Mucosa of rectum (tissue), 2 donors: ENCODE results near the gene MYOZ1.
A peak's percentile ranks its signal among the peaks of the same experiment; 100 is the strongest.
"Not testable (repeated sequence)": the region's sequence is repeated elsewhere in the genome, so short reads cannot be mapped to it uniquely, and the experiment has no call there.

ENCODE experiments used
- H3K27ac ChIP-seq, 2 donors: one replicate each; pipeline ENCODE4 v1.7.0; 2013; ENCODE audit warnings: inconsistent platforms in 2 of 2, low read depth in 2 of 2, low read length in 2 of 2
- H3K27me3 ChIP-seq, 2 donors: one replicate each; pipeline ENCODE4 v1.7.0; 2013; ENCODE audit warnings: low read length in 2 of 2; ENCODE audit not compliant: control insufficient read depth in 2 of 2, insufficient read depth in 2 of 2
- H3K36me3 ChIP-seq, 2 donors: one replicate each; pipeline ENCODE4 v1.7.0; 2013; ENCODE audit warnings: low read length in 2 of 2; ENCODE audit not compliant: control insufficient read depth in 2 of 2, insufficient read depth in 2 of 2
- H3K4me1 ChIP-seq, 2 donors: one replicate each; pipeline ENCODE4 v1.7.0; 2013; ENCODE audit warnings: low read length in 2 of 2, mild to moderate bottlenecking in 1 of 2; ENCODE audit not compliant: control insufficient read depth in 2 of 2, insufficient read depth in 2 of 2
- H3K4me3 ChIP-seq, 2 donors: one replicate each; pipeline ENCODE4 v1.7.0; 2013; ENCODE audit warnings: low read length in 2 of 2
- H3K9ac ChIP-seq, 2 donors: one replicate each; pipeline ENCODE4 v1.7.0; 2013; ENCODE audit warnings: low read length in 2 of 2, low read depth in 1 of 2, mild to moderate bottlenecking in 1 of 2
- H3K9me3 ChIP-seq, 2 donors: one replicate each; pipeline ENCODE4 v1.7.0; 2013; ENCODE audit warnings: low read length in 2 of 2; ENCODE audit not compliant: control insufficient read depth in 2 of 2
- donor health status: healthy.
- donor health status: Normal muscosa, but diverticular disease.

MYOZ1 gene

GRCh38 chr10:73628405-73628804 is 12.9 kb downstream of the MYOZ1 start:
- Histone ChIP-seq H3K36me3 (no peaks in the 10 kb centered on the region), H3K9me3 (no peaks in the 10 kb centered on the region), H3K27ac (peak overlapping the region; percentile 21 to 42)

GRCh38 chr10:73627300-73627699 is 14.0 kb downstream of the MYOZ1 start:
- H3K27ac ChIP-seq = no peak overlapping the region
- no peaks in the 10 kb centered on the region for H3K36me3 ChIP-seq
- no peak overlapping the region for H3K9ac ChIP-seq
- no peaks in the 10 kb centered on the region for H3K27me3 ChIP-seq
- H3K9me3 ChIP-seq = no peaks in the 10 kb centered on the region
- H3K4me3 ChIP-seq = no peak overlapping the region
- H3K4me1 ChIP-seq = peaks cover 6 to 19% of the 10 kb centered on the region in 2 donors

More at GRCh38 chr10:73628405-73628804, 12.9 kb downstream of the MYOZ1 start:
- Histone ChIP-seq H3K27me3 (no peaks in the 10 kb centered on the region), H3K4me1 (peaks cover 6 to 19% of the 10 kb centered on the region in 2 donors), H3K9ac (peak overlapping the region in 1 of 2 donors; percentile 24), H3K4me3 (no peak overlapping the region)

- Histone ChIP-seq H3K27me3 (no peaks in the 10 kb centered on the region), H3K4me3 (peak overlapping the region; percentile 83 to 98), H3K36me3 (no peaks in the 10 kb centered on the region), H3K27ac (peak overlapping the region; percentile 80 to 88), H3K4me1 (peaks cover 10 to 22% of the 10 kb centered on the region in 2 donors), H3K9me3 (no peaks in the 10 kb centered on the region), H3K9ac (peak overlapping the region; percentile 84 to 93)
These were observed 15.2 kb downstream of the MYOZ1 start for GRCh38 chr10:73625884-73626752.

- Histone ChIP-seq H3K36me3 (no peaks in the 10 kb centered on the region), H3K9ac (peak overlapping the region; percentile 72 to 92), H3K9me3 (no peaks in the 10 kb centered on the region), H3K27ac (peak overlapping the region; percentile 77 to 88), H3K4me3 (peak overlapping the region; percentile 83 to 98), H3K4me1 (peaks cover 10 to 22% of the 10 kb centered on the region in 2 donors), H3K27me3 (no peaks in the 10 kb centered on the region)
These were observed 16.0 kb downstream of the MYOZ1 start for GRCh38 chr10:73625004-73625883.

GRCh38 chr10:73623056-73623455 is 18.2 kb downstream of the MYOZ1 start:
- Histone ChIP-seq H3K4me1 (peaks cover 13 to 17% of the 10 kb centered on the region in 2 donors), H3K27ac (no peak overlapping the region), H3K9me3 (no peaks in the 10 kb centered on the region), H3K27me3 (no peaks in the 10 kb centered on the region), H3K36me3 (no peaks in the 10 kb centered on the region), H3K9ac (no peak overlapping the region), H3K4me3 (no peak overlapping the region)

GRCh38 chr10:73620974-73621373 is 20.3 kb downstream of the MYOZ1 start:
- H3K36me3 ChIP-seq, H3K4me3 ChIP-seq, H3K9me3 ChIP-seq, H3K27ac ChIP-seq, H3K27me3 ChIP-seq, H3K4me1 ChIP-seq, H3K9ac ChIP-seq: not testable (repeated sequence)

GRCh38 chr10:73617143-73617542 is 24.1 kb downstream of the MYOZ1 start:
- H3K27ac ChIP-seq, H3K27me3 ChIP-seq, H3K36me3 ChIP-seq, H3K9me3 ChIP-seq, H3K4me1 ChIP-seq, H3K4me3 ChIP-seq, H3K9ac ChIP-seq: not testable (repeated sequence)

GRCh38 chr10:73614720-73615119 is 26.6 kb downstream of the MYOZ1 start:
- Histone ChIP-seq H3K36me3 (no peaks in the 10 kb centered on the region), H3K27me3 (no peaks in the 10 kb centered on the region), H3K9ac (no peak overlapping the region), H3K4me1 (peaks cover 2 to 4% of the 10 kb centered on the region in 2 donors), H3K27ac (no peak overlapping the region), H3K9me3 (no peaks in the 10 kb centered on the region), H3K4me3 (no peak overlapping the region)

- Histone ChIP-seq H3K9ac (no peak overlapping the region), H3K36me3 (no peaks in the 10 kb centered on the region), H3K27ac (no peak overlapping the region), H3K9me3 (no peaks in the 10 kb centered on the region), H3K4me1 (no peaks in the 10 kb centered on the region), H3K4me3 (no peak overlapping the region), H3K27me3 (no peaks in the 10 kb centered on the region)
These were observed 32.2 kb downstream of the MYOZ1 start for GRCh38 chr10:73609116-73609515.

GRCh38 chr10:73601486-73601921 is 39.8 kb downstream of the MYOZ1 start:
- H3K9ac ChIP-seq = peak overlapping the region; percentile 60 to 78
- H3K4me1 ChIP-seq = peaks cover 11% of the 10 kb centered on the region in 2 donors
- no peaks in the 10 kb centered on the region for H3K36me3 ChIP-seq
- peak overlapping the region; percentile 28 to 66 for H3K4me3 ChIP-seq
- no peaks in the 10 kb centered on the region for H3K9me3 ChIP-seq
- H3K27ac ChIP-seq = peak overlapping the region; percentile 84 to 95
- H3K27me3 ChIP-seq = no peaks in the 10 kb centered on the region
